ENCODE data around the gene SNX19.

The SNX19 gene

DNA sequence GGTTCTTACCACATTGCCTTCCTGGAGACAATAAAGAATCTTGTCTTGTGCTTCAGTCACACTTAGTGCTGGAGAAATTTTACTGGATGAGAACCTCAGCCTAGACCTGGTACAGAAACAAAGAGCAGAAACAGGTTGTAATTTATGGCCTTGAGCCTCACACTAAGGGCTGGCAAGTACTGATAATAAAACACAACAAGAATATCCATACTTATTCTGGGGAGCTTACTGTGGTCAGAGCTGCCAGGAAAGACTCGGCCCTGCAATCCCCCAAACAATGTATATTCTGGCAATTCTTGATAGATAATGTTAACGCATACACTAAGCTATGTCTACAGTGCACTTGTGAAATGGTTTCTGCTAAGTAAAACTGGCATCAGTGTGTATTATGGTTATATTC is 9.7 kb downstream of the SNX19 start:
- DNase-seq = no peak

DNA sequence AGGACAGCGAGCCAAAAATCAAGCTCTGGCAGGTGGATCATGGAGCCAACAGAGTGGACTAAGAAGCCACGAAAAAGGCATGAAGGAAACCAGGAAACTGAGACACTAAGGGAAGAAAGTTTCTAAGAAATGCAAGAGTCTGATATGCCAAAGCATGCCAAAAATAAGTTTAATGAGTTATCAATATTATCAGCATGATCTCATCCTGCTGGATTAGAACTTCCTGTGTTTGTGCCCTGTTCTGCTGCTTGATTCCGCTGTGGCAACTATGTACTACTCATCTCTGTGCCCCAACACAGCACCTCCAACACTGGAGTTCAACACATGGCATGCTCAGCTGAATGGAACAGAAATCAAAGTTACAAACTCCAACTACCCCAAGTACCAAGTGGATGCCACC is 10.8 kb downstream of the SNX19 start:
- DNase-seq = no peak

DNA sequence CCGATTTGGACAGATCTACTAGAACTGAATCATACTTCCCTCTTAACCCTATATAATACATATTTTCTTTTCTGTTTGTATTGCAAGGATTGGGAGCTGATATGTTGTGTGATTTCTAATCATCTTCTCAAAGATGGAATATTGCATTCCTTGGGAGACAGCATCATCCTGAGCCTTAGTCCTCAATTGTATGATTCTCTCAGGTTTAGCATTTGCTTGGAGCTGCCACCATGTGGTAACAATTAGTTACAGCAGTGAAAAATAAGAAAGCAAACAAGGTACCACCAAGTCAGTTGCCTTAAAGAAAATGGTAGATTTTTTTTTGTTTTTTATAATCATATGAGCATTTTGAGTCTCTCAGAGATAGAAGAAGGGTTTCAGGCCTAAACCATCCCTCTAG is 11.9 kb downstream of the SNX19 start:
- no peak for DNase-seq

DNA sequence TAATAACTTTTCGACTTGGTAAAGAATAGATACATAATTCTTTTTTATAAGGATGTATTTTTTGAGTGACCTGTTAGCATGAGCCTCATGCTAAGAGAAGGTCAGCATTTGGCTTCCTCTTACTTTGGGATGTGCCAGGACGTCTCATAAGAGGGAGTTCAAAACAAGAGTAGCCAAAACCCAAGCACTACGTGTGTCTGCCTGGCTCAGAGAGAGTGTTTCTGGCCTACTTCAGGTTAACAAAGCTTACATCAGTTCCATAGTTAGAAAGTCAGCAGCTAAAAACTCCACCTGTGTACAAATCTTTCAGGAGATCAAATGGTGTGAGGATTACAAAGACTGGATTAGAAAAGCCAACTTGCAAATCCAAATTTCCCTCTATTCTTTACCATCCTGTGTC is 13.9 kb downstream of the SNX19 start:
- DNase-seq = no peak

DNA sequence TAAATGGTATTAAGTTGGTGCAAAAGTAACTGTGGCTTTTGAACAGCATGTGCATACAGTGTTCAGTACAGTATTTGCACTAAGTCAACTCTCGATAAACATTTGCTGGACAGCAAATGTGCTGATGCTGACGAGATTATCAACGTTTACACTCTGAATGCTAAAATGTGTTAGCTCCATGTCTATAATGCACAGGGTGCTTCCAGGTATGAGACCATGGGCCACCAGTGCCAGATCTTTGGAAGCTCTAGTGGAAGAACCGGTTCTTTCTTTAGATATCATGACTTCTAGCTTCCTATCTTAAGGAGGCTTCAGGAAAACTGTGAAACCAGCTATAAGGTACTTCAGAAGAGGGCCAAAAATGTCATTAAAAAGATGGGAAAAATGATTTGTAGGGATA is 17.2 kb downstream of the SNX19 start:
- no peak for DNase-seq

DNA sequence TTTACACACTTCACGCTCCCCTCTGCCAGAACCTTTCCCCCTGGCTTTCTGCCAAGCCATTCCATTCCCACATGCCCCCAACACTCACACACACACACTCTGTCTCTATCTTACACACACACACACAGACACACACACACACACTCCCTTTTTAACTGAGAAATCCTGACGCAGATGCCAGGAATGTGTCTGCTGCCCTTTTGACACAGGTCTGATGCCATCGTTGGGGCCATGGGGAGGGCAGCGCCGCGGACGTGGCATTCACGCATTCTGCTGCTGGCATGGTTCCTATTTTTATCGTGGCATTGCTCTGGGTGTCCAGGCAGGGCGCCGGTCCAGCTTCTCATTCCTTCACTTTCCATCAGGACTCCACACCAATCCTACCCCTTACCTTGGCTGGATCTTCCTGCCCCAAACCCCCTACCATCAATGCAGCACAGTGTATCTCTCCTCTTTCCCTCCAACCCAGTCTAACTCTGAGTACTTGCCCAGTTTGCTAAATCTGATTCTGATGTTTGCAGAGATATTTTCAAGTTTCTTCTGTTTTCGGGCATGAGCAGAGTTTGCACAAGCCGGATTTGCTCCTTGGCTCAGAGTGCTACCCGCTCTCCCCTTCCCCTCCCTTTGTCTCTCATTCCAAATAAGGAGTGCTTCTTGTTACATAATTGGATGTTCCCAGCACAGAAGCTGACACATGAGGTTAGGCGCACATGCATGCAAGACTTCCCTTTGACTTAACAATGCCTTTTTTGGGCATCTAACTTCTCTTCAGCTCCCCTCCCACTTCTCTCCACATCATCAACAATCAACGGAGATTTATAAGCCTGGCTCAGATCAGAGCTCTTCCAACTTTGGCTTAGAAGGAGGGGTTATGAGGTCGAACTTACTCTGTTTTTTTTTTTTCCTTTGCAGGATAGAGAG is 18.8 kb downstream of the SNX19 start:
- no peak for DNase-seq

DNA sequence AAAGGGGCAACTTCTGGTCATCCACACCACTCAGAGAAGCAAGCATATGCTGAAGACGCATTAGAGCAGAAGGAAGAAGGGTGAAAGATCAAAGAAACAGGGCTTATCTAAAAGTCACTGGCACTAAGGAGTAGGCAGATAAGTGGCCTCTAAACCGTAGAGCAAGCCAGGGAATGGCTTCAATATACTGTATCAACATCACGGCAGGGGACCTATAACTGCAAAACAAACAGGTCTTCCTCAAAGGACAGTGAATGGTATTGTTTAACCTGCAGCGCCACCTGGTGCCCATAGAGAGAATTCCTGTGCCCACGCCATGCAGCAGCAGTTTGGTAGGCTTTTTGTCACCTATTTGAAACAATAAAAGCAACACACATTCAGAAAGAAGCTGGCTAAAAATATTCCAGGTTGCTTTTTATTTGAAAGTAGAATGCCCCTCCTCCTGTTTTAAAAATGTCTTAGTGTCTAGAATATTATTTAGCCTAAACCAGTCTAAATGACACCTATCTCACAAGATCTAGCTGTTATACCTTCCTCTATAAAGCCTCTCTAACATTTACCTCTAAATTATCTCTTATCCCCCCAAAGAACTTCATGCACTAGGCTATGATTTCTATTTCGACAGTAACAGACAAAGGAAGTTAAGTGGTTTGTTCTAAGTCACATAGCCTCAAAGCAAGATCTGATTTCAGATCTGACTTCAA is 21.8 kb downstream of the SNX19 start:
- DNase-seq = peak; percentile 70

DNA sequence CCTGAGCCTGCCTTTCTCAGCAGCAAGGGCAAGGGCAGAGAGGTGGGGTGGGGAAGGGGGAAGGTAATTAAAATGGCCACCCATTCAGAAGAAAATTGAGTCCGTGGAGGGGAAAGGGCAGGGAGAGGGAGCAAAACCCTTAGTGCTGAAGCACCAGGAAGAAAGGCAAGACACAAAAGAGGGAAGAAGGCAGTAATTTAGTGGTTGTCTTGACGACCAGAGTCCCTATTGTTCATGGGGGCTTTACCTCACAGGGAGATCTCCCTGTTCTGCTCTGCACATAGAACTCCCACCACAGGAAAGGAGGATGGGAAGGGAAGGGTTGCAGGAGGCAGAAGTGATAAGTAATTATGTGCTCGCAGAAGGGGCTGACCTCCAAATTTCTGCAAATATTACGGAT is 23.4 kb downstream of the SNX19 start:
- DNase-seq = no peak

DNA sequence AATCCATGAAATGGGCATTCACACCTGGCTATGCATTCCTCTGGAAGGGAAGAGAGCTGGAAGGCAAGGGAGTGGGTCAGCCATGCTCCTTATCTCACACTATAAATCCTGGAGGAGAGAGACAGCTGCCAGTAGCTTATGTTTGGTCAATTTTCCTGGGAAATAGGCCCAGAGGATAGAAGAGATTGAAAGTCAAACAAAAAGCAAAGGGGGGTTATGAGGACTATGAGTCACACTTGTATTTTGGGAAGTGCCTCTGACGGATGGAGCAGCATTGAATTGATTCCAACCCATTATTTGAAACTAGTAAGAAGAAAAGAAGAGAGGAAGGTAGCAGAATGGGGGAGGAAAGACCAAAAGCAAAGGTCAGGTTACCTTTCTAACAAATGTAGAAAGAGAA is 25.0 kb downstream of the SNX19 start:
- no peak for DNase-seq

DNA sequence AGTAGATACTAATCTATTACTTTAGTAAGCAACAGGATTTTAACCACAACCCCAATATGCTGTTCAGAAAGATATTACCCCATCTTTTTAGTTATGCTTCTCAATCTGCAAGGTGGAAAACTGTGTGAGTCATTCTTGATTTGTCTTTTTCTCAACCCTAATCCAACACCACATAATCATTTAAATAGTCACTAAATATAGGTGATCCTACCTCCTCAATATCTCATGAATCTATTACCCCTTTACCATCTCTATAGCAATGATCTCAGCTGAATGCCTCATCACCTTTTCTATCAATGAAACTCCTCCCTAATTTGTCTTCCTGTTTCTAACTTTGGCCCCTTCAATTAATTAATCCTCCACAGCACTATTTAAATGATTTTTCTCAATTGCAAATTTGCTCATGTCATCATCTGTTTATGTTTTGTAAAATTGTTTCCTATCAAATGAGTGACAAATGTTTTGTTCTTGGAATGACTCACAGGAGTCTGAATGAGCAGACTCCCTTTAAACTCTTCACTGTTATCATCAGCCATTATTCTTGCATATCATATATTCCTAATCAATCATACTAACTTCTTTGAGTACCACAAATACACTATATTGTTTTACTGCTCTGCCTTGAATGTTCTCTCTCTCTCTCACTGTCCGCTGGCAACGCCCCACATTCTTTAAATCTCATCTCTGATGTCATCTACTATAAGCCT is 26.1 kb downstream of the SNX19 start:
- no peak for DNase-seq

DNA sequence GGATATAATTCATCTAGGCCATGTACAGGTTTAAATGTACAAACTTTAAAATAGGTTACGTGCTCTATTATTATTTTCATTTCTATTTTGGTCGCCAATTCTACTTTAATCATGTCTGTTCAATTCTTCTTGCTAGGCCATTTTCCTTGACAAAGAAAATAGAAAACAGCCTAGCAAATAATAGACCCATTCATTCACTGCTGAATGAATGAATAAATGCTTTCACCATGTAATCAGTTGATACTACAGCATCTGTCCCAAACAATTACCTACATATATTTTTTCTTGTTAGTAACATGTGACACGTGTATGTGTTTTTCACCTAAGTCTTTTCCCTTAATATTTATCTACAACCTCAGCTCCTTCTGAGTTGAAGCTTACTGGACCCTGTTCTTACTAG is 27.5 kb downstream of the SNX19 start:
- DNase-seq = no peak

DNA sequence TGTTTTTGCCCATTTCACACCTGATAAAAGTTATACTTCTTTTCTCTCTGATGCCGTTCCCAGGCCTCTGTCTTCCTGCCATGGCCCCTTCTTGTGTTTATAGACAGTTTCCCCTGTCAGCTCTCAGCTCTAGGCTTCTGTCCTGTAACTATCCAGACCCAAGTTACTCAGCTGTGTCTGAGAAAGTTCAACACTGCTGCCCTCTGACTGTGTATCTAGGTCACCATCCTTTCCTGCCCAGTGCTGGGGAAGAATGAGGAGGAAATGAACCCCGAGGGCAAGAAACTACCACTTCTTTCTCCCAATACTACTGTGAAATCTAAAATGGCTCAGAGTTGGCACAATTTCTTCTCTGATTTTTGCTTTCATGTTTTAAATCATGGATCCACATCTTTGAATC is 29.6 kb downstream of the SNX19 start:
- DNase-seq = no peak

DNA sequence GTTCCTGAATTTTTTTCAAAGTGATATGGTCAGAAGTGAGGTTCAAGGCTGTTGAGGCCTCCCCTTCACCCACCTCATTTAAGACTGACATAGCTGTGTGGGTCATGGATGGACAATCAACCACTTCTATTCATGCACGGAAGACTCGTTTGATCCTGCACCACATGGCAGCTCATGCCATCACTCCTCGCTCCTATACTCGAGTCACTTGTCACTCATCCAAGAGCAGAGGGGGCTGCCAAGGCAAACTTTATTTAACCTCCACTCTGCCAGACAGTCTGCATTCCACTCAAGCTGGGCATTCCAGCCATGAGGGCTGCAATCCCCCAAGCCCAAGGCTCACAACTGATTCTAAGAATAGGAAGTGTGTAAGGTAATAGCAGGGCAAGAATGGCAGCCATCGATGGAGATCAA is 34.1 kb downstream of the SNX19 start:
- DNase-seq = no peak

DNA sequence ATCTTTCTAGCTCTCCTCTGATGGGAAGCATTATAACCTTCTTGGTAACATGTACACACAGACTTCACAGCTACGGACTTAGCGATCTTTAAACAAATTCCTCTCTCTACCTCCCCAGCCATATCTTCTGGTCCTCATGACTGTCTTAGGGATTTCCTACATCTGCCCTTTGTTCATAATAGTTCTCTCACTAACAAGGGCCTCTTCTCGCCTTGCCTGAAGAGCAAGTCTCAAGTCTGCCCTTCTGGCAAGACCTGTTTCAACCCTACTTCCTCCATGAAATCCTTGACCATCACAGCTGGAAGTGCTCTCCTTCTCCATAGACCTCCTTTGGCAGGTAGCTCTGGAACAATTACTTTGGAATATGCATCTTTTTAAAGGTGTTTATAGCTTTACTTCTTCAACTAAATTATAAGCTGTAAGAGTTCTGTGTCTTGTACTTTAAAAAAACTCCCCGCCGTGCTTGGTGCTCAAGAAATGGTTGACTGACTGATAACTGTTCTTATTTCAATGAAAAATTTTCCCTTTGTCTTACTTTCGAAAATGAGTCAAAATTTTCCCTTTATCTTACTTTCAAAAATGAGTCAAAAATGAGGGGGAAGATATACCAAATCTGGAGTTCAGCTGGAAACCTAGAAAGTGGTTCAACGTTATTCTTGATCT is 34.7 kb downstream of the SNX19 start:
- DNase-seq = no peak

DNA sequence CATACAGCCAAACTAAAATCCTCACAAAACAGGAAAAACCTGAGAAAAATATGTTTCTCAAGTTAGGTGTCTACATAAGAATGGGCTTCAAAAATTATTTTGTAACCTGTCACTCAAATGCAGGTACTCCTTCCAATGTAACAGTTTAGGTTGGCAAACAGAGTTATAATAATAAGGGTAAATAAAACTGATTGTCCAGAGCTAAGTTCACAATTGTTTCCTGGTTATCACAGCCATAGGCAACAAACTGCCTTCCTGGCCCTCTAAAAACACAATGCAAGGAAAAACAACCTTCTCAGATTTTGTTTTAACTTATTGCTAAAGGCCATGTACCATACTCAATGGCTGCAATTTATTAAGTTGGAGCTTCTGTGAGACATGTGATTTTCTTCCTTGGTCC is 36.4 kb downstream of the SNX19 start:
- no peak for DNase-seq

DNA sequence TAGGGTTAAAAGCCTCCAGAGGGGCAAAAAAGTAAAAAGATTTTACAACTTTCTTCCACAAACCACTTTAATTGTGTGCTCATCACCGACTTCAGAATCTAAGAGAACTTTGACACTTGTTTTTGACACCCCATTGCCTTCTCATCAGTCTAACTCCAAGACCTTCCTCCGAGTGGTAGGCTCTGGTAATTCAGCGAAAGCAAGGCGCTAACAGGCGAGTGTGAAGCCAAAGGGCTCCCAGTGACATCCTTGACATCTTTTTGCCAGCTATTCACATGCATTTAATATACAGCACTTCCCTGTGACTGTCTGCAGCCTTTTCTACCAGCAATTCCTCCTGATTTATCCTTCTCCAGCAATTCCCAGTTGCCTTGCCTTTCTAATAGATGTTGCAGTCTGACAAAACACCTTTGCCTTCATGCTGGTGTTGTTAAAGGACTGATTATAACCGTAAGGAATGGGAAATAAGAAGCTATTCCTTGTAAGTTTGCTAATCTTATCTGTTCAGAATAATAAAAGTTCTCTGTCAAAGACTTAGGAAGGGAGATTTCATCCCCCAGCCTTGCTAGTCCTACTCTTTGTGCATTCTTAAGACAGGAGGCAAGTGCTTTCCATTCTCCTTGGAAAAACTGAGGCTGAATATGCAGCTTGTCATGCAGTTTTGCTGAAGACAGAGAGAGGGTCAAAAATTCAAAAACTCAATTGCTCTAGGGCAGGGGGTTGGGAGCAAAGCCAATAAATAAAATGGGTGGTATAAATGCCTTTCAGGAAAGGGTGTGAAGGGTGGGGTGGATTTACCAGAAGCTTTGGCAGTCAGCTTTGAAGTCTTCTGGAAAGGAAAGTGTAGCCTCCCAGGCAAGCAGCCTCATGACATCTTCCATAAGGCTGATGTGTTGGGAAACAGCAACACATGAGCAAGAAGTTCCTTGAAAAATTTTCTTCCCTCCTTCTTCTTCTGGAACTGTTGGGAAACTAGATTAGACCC is 39.1 kb downstream of the SNX19 start:
- DNase-seq = no peak

DNA sequence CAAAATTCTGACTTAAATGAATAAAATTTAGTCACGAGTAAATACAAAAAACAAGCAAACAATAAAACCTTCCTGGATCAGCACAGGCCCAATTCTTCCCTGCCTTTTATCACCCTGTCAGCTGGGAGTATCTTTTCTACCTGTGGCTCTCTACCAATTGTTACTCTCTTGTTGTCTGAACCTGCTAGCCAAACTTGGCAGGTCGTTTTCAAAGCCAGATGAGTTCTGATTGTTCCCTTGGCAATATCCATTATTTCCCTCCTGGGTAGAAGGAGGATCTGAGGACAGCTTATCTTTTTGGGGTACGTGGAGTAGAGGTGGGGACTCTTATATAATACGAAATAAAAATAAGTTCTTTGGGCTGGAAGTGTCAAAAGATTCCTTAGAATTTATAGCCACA is 40.2 kb downstream of the SNX19 start:
- no peak for DNase-seq

DNA sequence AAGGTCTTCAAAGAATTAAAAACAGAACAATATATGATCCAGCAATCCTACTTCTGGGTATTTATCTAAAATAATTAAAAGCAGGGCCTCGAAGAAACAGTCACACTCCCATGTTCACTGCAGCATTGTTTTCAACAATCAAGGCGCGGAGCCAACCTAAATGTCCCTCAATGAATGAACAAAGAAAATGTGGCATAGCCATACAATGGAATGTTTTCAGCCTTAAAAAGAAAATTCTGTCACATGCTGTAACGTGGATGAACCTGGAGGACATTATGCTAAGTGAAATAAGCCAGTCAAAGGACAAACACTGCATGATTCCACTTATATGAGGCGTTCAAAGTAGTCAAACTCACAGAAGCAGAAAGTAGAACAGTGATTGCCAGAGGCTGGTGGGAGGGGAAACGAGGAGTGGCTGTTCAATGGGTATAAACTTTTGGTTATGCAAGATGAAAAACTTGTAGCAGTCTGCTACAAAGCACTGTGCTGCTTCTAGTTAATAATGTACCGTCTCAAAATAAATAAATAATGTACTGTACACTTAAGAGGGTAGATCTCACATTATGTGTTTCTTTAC is 41.2 kb downstream of the SNX19 start:
- DNase-seq = no peak

DNA sequence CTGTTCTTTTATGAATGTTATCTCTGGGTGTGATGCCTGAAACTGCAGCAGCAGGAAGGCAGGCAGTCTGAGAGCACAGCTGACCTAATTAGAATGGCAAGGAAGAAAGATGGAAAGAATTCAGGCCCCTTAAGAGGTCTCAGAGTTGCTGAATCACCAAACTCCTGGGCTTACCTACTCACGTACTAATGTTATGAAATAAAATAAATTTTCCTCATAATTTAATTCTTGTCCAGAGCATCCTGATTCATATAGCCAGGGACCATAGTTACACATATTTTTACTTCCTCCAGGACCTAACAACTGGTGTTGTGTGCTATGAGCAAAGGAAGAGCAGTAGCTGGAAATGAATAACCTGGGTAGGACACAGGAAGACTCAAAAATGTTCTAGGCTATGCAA is 41.9 kb downstream of the SNX19 start:
- no peak for DNase-seq

DNA sequence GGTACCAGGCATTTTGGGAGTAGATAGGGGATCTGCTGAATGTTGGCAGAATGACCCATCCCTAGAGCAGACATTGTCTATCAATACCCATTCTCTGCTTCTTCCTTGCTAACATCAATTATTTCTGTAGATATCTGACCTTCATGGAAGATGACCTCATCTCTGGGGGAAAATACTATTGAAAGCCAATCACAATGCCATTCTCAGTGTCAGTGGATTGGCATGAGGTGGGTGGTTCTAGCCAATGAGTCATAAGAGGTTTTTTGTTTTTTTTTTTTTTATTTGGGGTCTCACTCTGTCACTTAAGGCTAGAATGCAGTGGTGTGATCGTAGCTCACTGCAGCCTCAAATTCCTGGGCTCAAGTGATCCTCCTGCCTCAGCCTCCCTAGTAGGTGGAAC is 42.5 kb downstream of the SNX19 start:
- DNase-seq = no peak

DNA sequence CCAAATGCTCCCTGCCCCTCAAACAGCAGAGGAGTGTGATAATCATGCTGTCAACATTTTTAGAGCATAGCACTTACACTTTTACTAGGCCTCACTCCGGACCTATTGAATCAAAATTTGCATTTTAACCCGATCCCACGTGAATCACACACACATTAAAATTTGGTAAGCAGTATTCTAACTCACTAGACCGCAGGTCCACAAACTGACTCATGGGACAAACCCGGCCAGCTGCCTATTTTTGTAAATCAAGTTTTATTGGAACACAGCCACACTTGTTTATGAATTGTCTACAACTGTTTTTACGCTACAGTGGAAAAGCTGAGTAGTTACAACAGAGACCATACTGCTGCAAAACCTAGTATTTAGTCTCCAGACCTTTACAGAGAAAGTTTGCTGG is 43.3 kb downstream of the SNX19 start:
- DNase-seq = no peak

DNA sequence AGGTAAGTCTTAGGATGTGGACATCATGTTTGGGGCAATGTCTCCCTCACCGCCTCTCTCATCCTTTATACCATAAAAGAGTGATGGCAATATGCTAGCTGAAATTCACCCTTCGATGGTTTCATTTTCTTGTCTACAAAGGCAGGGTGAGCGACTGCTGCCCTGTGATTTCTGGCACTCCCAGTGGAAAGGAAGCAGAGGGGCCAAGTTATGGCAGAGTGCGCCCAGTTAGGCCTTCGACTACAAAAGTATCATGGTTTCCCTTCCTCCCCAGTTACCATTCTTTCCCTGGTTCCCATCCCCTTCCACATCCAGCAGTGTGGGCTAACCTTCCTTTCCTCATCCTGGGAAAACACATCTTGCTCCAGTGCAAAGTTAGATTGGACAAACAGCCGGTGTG is 43.8 kb downstream of the SNX19 start:
- DNase-seq = no peak

All from activated CD4-positive, alpha-beta T cell treated with anti-CD3 and anti-CD28 coated beads, Interleukin-2, amount 50 U/mL, for 1 hour (primary cell).